GM10266 (cell line): ENCODE data around the gene DHRSX.

Experiments
- DNase-seq: peaks from one replicate; pipeline ENCODE4 v3.0.0; 2012; ENCODE audit errors: extremely low spot score
- TF ChIP-seq, protein P1 (sequence below): IDR thresholded peaks from 2 replicates; pipeline ENCODE4 v1.5.1; 2012; ENCODE audit warnings: mild to moderate bottlenecking, low read depth; ENCODE audit not compliant: control insufficient read depth, insufficient read depth; ENCODE audit errors: missing control alignments

Gene DHRSX

DNA sequence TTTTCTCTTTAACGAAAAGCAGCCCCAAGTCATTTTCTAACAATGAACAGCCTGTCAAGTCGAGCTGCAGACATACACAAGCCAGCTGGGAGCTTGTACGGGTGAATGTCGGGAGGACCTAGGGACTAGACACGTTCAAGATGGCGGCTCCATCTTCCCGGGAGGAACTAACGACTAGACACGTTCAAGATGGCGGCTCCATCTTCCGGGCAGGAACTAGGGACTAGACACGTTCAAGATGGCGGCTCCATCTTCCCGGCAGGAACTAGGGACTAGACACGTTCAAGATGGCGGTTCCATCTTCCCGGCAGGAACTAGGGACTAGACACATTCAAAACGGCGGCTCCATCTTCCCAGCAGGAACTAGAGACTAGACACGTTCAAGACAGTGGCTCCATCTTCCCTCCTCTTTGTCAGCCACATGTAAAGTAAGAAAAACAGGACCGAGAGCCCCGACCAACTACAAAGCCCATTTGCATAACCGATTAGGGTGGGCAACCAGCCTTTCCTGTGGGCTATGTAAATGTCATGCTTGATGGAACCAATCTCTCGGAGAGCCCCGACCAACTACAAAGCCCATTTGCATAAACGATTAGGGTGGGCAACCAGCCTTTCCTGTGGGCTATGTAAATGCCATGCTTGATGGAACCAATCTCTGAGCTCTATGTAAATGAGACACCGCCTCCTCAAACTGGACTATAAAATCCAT, 175.5 kb downstream of the DHRSX start:
- DNase-seq: no peak
- TF ChIP-seq, protein P1, sequence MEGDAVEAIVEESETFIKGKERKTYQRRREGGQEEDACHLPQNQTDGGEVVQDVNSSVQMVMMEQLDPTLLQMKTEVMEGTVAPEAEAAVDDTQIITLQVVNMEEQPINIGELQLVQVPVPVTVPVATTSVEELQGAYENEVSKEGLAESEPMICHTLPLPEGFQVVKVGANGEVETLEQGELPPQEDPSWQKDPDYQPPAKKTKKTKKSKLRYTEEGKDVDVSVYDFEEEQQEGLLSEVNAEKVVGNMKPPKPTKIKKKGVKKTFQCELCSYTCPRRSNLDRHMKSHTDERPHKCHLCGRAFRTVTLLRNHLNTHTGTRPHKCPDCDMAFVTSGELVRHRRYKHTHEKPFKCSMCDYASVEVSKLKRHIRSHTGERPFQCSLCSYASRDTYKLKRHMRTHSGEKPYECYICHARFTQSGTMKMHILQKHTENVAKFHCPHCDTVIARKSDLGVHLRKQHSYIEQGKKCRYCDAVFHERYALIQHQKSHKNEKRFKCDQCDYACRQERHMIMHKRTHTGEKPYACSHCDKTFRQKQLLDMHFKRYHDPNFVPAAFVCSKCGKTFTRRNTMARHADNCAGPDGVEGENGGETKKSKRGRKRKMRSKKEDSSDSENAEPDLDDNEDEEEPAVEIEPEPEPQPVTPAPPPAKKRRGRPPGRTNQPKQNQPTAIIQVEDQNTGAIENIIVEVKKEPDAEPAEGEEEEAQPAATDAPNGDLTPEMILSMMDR: no peak

DNA sequence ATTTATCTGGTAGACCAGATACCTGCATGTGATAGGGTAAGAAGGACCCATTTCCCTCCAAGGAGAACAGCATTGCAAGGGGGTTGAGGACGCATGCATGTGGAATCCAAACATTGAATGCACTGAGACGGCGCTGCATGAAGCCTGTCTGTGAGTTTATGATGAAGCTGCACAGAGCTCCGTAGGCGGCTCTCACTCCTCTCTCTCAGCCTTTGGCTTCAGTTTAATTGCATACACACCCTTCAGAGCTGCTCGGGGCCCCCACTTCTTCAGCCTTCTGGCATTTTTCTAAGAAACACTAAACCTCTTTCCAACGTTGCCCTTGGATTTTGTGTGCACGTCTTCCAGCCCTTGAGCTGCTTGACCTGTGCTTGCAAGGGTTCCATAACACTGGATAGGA, 176.6 kb downstream of the DHRSX start:
- no peak for DNase-seq
- TF ChIP-seq, protein P1: no peak

DNA sequence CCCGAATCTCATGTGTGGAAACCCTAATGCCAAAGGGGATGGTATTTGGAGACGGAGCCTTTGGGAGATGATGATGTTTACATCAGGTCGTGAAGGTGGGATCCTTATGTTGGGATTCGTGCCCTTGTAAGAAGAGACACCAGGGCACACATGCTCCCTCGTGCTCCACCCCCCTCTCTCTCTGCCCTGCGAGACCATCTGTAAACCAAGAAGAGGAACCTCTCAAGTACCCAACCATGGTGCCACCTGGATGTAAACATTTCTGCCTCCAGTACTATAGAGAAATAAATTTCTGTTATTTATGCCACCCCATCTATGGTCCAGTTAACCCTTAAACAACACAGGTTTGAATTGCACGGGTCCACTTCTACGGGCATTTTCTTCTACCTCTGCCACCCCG, 179.4 kb downstream of the DHRSX start:
- TF ChIP-seq, protein P1: no peak
- no peak for DNase-seq

DNA sequence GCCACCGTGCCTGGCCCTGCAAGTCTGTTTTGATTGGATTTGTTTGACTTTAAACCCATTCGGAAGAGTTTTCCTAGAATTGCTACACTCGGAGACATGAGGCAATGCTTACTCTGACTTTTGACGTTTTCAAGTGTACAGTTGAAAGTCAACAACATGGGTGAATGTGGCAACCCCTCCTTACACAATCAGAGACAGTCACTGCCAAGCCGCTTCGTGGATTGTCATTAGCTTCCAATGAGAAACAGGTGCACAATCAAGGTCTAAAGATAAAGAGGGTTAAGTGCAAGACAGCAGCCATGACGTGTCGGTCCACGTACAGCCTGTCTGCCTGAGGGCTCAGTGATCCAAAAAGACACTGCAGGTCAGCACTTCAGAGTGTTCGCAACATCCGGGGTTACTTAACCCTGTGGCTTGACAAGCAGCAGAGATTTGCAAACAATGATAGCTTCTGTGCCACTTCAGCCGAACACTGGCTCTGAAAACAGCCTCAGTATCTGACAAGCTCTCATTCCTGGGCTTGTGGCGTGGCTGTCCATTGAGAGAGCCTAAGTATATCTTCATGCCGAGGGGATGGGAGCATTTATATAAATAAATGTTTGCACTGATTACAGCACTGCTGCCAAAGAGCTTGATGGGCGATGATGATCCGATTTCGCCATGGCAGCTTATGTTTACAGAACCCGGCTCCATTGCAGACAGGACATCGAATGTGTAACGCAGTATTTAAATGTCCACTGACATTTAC, 180.0 kb downstream of the DHRSX start:
- DNase-seq: no peak
- TF ChIP-seq, protein P1: no peak

DNA sequence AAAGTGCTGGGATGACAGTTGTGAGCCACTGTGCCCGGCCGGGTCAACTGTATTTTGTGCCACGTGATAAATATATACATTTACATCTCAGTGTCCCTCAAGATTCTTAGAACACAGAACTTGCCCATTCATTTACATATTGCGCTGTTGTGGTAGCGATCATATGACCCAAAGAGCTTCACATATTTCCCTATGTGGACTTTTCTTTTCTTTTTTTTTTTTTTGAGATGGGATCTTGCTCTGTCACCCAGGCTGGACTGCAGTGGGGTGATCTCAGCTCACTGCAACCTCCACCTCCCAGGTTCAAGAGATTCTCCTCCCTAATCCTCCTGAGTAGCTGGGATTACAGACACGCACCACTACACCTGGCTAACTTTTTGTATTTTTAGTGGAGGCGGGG, 180.7 kb downstream of the DHRSX start:
- TF ChIP-seq, protein P1: no peak
- no peak for DNase-seq

DNA sequence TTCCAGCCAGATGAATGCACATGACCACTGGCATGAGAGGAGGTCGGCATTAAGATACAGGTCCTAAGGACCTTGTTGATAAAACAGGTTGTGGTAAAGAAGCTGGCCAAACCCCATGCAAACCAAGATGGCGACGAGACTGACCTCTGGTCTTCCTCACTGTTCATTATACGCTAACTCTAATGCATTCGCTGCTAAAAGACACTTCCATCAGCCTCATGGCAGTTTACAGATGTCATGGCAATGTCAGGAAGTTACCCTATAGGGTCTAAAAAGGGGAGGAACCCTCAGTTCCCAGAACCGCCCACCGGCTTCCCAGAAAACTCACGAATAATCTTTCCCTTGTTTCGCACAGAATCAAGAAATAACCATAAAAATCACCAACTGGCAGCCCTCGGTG, 182.4 kb downstream of the DHRSX start:
- no peak for DNase-seq
- TF ChIP-seq, protein P1: no peak

DNA sequence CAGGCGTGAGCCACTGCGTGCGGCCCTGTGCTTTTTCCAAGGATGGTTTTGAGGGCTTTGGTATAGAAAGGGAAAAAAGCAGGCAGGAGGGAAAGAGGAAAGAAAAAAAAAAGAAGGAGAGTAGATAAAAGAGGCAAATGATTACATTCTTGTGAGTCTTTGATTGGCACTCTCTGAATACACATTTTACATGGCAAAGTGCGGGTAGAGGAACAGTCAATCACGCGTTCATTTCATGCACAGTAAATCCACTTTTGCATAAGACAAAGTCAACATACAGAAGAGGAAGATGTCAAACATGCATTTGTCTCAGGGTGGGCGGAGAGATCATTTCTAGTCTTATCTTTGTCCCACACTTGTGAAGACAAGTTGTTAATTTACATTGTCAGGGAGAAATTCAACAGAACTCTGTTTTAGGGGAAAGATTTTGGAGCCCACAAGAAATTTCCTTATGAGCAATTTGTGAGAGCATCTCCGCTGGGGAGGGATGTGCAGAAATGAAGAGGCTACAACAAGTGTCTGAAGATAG, 183.2 kb downstream of the DHRSX start:
- no peak for DNase-seq
- TF ChIP-seq, protein P1: no peak
